Natural killer cell (primary cell): ENCODE data around the gene NEMF. TPM values are rescaled to one million over a fixed set of nuclear protein-coding genes. Genes with fewer than 3 reads are reported as not detected.

ENCODE experiments used
- ATAC-seq, 3 donors: fragments of 150-1000 bp in 2 of 3; fragments of 200-7000 bp in 1 of 3; cut with Tn5 transposase; 1 replicate in 1 of 3; 2 replicates in 2 of 3; pipeline ENCODE4 v1.10.0; 2021; ENCODE audit warnings: mild to moderate bottlenecking in 2 of 3, moderate library complexity in 2 of 3
- DNase-seq, 2 donors: peaks; one replicate each; pipeline versions ENCODE4 v3.0.0 to v3.0.0-alpha.2; 2013 to 2021; ENCODE audit warnings: mixed read lengths in 1 of 2
- H3K27ac ChIP-seq: one replicate; pipeline ENCODE4 v1.5.1; 2013; ENCODE audit warnings: mild to moderate bottlenecking, low read length
- H3K27me3 ChIP-seq: one replicate; pipeline ENCODE4 v1.6.1; 2013; ENCODE audit warnings: low read length; ENCODE audit not compliant: control insufficient read depth, insufficient read depth
- H3K36me3 ChIP-seq: one replicate; pipeline ENCODE4 v1.6.1; 2013; ENCODE audit warnings: low read length; ENCODE audit not compliant: control insufficient read depth, insufficient read depth
- H3K4me1 ChIP-seq: one replicate; pipeline ENCODE4 v1.6.1; 2013; ENCODE audit warnings: low read length; ENCODE audit not compliant: control insufficient read depth, insufficient read depth
- H3K4me3 ChIP-seq: one replicate; pipeline ENCODE4 v1.5.1; 2013; ENCODE audit warnings: low read length
- H3K9me3 ChIP-seq: one replicate; pipeline ENCODE4 v1.6.1; 2013; ENCODE audit warnings: low read length; ENCODE audit not compliant: control insufficient read depth, insufficient read depth
- H3K27ac Mint-ChIP-seq, 2 donors: one replicate each; pipeline ENCODE4 v1.8.0; 2022; ENCODE audit warnings: mild to moderate bottlenecking in 2 of 2, mixed read lengths in 2 of 2, moderate library complexity in 1 of 2
- H3K27me3 Mint-ChIP-seq, 2 donors: one replicate each; pipeline ENCODE4 v1.8.0; 2022; ENCODE audit warnings: low read depth in 2 of 2, mixed read lengths in 2 of 2
- H3K36me3 Mint-ChIP-seq: one replicate; pipeline ENCODE4 v1.8.0; 2022; ENCODE audit warnings: mixed read lengths
- H3K4me1 Mint-ChIP-seq, 2 donors: one replicate each; pipeline ENCODE4 v1.8.0; 2022; ENCODE audit warnings: mixed read lengths in 2 of 2
- H3K4me3 Mint-ChIP-seq: one replicate; pipeline ENCODE4 v1.8.0; 2022; ENCODE audit warnings: mild to moderate bottlenecking, moderate library complexity, mixed read lengths
- H3K9me3 Mint-ChIP-seq, 2 donors: one replicate each; pipeline ENCODE4 v1.8.0; 2022; ENCODE audit warnings: mixed read lengths in 2 of 2
- CTCF ChIP-seq: fragments of 200-600 bp; IDR thresholded peaks from one replicate; pipeline ENCODE4 v1.8.0; 2022; ENCODE audit warnings: antibody characterized with exemption
- WGBS: methylation state at CpG from one replicate; pipeline ENCODE4 v1.1.7; 2013; ENCODE audit warnings: missing lambda C conversion rate; ENCODE audit not compliant: insufficient coverage; 5-methylcytosine and 5-hydroxymethylcytosine counted together
- intact Hi-C: fragments of 100-400 bp; cut with micrococcal nuclease; formaldehyde crosslinking; loops from one replicate; pipeline ENCODE4 v1.14.2; 2022
- total RNA-seq, 4 donors: library from RNA; stranded (reverse); fragments of 120-200 nt in 1 of 4; gene quantifications; one replicate each; pipeline versions ENCODE4 v1.2.3 to v1.2.4, GENCODE V29; 2013 to 2022

Gene NEMF
- total RNA-seq, 3 donors from 2014 or later (not counting 1 experiment from before 2014, with no cell fraction given), result 120 to 126 (median 122) TPM

- Histone ChIP-seq H3K9me3 (no peaks in the 10 kb centered on the region), H3K4me1 (peaks cover under 1% of the 10 kb centered on the region), H3K36me3 (no peaks in the 10 kb centered on the region), H3K27ac (no peak overlapping the region), H3K4me3 (no peak overlapping the region), H3K27me3 (no peaks in the 10 kb centered on the region)
- 54% methylated on average over 12 of the region's 12 CpGs for WGBS
- H3K27ac Mint-ChIP-seq, result no peak overlapping the region
- DNase-seq (peak in 1 of 2 donors; percentile 46), ATAC-seq (no peak)
- no peaks in the 10 kb centered on the region for H3K27me3 Mint-ChIP-seq
- intact Hi-C loops, result no loop called here
- H3K9me3 Mint-ChIP-seq, result no peaks in the 10 kb centered on the region
- H3K4me3 Mint-ChIP-seq, result no peak overlapping the region
- TF ChIP-seq CTCF, result no peak
- no peaks in the 10 kb centered on the region for H3K36me3 Mint-ChIP-seq
- no peaks in the 10 kb centered on the region for H3K4me1 Mint-ChIP-seq
These were observed 33.9 kb upstream of the NEMF start for GRCh38 chr14:49886523-49886922.

GRCh38 chr14:49882826-49883694 is 30.5 kb upstream of the NEMF start:
- 95% methylated on average over 18 of the region's 18 CpGs for WGBS
- no peak for TF ChIP-seq CTCF

GRCh38 chr14:49881350-49882001 is 28.9 kb upstream of the NEMF start:
- Histone ChIP-seq H3K4me1 (peaks cover 12% of the 10 kb centered on the region), H3K36me3 (no peaks in the 10 kb centered on the region), H3K27ac (no peak overlapping the region), H3K4me3 (no peak overlapping the region), H3K9me3 (no peaks in the 10 kb centered on the region), H3K27me3 (no peaks in the 10 kb centered on the region)
- no peak for ATAC-seq
- DNase-seq, result no peak
- WGBS, result 98% methylated on average over 4 of the region's 4 CpGs
- Mint-ChIP-seq H3K36me3 (no peaks in the 10 kb centered on the region), H3K27ac (peak overlapping the region; percentile 70 to 79), H3K27me3 (no peaks in the 10 kb centered on the region), H3K9me3 (no peaks in the 10 kb centered on the region), H3K4me1 (peaks cover 0 to 16% of the 10 kb centered on the region in 2 donors), H3K4me3 (no peak overlapping the region)
- no peak for TF ChIP-seq CTCF
- intact Hi-C loops, result no loop called here

More at GRCh38 chr14:49882826-49883694, 30.5 kb upstream of the NEMF start:
- Mint-ChIP-seq H3K9me3 (no peaks in the 10 kb centered on the region), H3K27ac (no peak overlapping the region), H3K27me3 (no peaks in the 10 kb centered on the region), H3K4me3 (no peak overlapping the region), H3K4me1 (peaks cover 0 to 16% of the 10 kb centered on the region in 2 donors), H3K36me3 (no peaks in the 10 kb centered on the region)
- no peaks in the 10 kb centered on the region for H3K36me3 ChIP-seq
- no peaks in the 10 kb centered on the region for H3K9me3 ChIP-seq
- H3K27ac ChIP-seq, result no peak overlapping the region
- no peak overlapping the region for H3K4me3 ChIP-seq
- peaks cover 12% of the 10 kb centered on the region for H3K4me1 ChIP-seq
- intact Hi-C loops, result no loop called here
- DNase-seq (no peak), ATAC-seq (no peak)
- no peaks in the 10 kb centered on the region for H3K27me3 ChIP-seq
